ENCODE data around the gene SMYD4. TPM values are rescaled to one million over a fixed set of nuclear protein-coding genes. Genes with fewer than 3 reads are reported as not detected.
"Not testable (repeated sequence)": the region's sequence is repeated elsewhere in the genome, so short reads cannot be mapped to it uniquely, and the experiment has no call there.

Gene SMYD4
- total and polyA plus RNA-seq, 2 experiments from 2014 or later = 8.5 to 11.4 TPM

DNA sequence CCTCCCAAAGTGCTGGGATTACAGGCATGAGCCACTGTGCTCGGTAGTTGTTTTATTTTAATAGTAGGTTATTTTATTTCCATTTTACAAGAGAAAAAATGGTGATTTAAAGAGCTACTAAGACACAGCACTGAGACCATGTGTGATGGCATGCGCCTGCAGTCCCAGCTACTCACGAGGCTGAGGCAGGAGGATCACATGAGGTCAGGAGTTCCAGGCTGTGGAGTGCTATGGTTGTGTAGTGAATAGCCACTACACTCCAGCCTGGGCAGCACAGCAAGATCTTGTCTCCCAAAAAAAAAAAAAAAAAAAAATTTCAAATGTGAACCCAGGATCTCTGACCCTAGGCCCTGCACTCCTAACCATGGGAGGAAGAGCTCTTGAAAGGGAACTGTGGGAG is 64.1 kb downstream of the SMYD4 start:
- H3K27ac ChIP-seq = no peak overlapping the region

DNA sequence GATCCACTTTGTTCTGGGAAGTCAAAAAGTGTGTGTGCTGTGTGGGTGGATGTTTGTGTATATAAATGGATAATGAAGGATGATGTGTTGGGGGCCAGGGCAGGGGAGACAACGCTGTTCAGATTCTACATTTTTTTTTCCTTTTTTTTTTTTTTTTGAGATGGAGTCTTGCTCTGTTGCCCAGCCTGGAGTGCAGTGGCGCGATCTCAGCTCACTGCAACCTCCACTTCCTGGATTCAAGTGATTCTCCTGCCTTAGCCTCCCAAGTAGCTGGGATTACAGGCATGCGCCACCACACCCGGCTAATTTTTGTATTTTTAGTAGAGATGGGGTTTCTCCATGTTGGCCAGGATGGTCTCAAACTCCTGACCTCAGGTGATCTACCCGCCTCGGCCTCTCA is 65.0 kb downstream of the SMYD4 start:
- not testable (repeated sequence) for H3K9me2 ChIP-seq (replicated peaks; ENCODE audit: insufficient read depth); H3K36me3 ChIP-seq (replicated peaks; ENCODE audit: insufficient read depth, low read depth); H3K27me3 ChIP-seq; H2AFZ ChIP-seq; DNase-seq (ENCODE audit: low spot score); H3K4me3 ChIP-seq; H3K9me3 ChIP-seq (ENCODE audit: low read depth); H4K20me1 ChIP-seq (ENCODE audit: insufficient read depth, poor library complexity, severe bottlenecking)
- peaks cover 25% of the 10 kb centered on the region for H3K4me1 ChIP-seq (ENCODE audit: insufficient read depth)
- H3K27ac ChIP-seq = peak overlapping the region; percentile 95
- H3K79me2 ChIP-seq = peaks cover 23% of the 10 kb centered on the region
- H3K4me2 ChIP-seq = peak overlapping the region; percentile 84
- WGBS (ENCODE audit: low lambda C conversion rate, missing lambda C conversion rate) = 92% methylated on average over 7 of the region's 7 CpGs

More for the DNA sequence above, 64.1 kb downstream of the SMYD4 start:
- H3K9me3 ChIP-seq (ENCODE audit: low read depth) = no peaks in the 10 kb centered on the region
- H3K9me2 ChIP-seq (replicated peaks; ENCODE audit: insufficient read depth) = no peaks in the 10 kb centered on the region
- no peaks in the 10 kb centered on the region for H3K27me3 ChIP-seq
- H2AFZ ChIP-seq = no peak overlapping the region
- peaks cover 29% of the 10 kb centered on the region for H3K4me1 ChIP-seq (ENCODE audit: insufficient read depth)
- no peak overlapping the region for H3K4me3 ChIP-seq
- H3K79me2 ChIP-seq = peaks cover 23% of the 10 kb centered on the region
- DNase-seq (ENCODE audit: low spot score) = no peak
- H4K20me1 ChIP-seq (ENCODE audit: insufficient read depth, poor library complexity, severe bottlenecking) = no peaks in the 10 kb centered on the region
- H3K4me2 ChIP-seq = no peak overlapping the region
- WGBS (ENCODE audit: low lambda C conversion rate, missing lambda C conversion rate) = 87% methylated on average over 3 of the region's 3 CpGs
- TF ChIP-seq CTCF (IDR thresholded peaks at IDR 0.05; ENCODE audit: poor library complexity) (no peak), EZH2 (IDR thresholded peaks at IDR 0.05; ENCODE audit: borderline replicate concordance) (no peak), EZH2phosphoT487 (IDR thresholded peaks at IDR 0.05; ENCODE audit: low read depth, severe bottlenecking, unreplicated experiment) (no peak)
- no peaks in the 10 kb centered on the region for H3K36me3 ChIP-seq (replicated peaks; ENCODE audit: insufficient read depth, low read depth)

GRCh38 chr17:1764284-1764683 is 65.4 kb downstream of the SMYD4 start:
- TF ChIP-seq EZH2phosphoT487 (IDR thresholded peaks at IDR 0.05; ENCODE audit: low read depth, severe bottlenecking, unreplicated experiment) (no peak), CTCF (IDR thresholded peaks at IDR 0.05; ENCODE audit: poor library complexity) (no peak), EZH2 (IDR thresholded peaks at IDR 0.05; ENCODE audit: borderline replicate concordance) (no peak)
- H3K27me3 ChIP-seq = no peaks in the 10 kb centered on the region

DNA sequence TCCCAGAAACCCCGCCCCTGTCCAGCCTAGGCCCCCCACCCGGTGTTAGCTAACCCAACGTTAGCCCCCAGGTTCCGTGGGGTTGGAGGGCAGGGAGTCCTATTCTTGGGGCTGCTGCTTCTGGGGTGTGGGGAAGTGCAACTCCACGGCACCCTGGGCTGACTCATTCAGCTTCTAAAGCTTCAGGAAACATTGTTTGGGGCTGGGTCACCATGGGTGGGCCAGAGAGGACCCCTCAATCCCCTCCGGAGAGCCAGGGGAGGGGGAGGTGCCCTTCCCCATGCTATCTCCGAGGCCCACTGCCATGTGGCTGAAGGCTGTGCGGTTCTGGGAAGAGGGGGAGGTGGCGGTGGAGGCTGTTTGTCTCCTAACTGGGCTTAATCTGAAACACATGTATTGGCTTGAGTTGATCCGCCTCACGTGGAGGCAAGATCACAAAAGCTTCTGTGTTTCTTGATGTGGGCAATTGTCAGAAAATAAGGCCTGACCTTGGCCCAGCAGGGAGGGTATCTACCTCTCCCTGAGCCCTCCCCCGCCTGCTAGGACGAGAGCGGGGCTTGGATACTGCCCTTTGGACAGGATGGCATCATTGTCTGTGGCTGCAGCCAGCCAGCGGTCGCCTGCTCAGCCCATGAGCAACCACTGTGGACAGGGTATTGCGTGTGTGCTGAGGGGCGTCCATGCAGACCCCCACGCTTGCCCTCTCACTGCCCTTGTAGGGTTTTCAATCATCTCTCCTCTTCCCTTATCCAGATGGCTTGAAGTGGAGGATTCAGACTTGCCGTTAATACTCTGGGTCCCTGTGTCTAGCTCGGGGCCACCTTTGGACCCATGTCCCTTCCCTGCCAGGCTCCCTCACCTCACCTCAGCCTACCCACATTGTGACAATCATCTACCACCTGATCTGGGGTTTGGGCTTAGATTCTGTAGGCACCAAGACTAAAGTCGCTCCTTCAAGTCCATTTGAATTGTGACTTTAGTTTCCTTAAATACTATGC is 66.5 kb downstream of the SMYD4 start:
- 22% methylated on average over 21 of the region's 22 CpGs for WGBS (ENCODE audit: low lambda C conversion rate, missing lambda C conversion rate)
- H3K9me3 ChIP-seq (ENCODE audit: low read depth) = no peaks in the 10 kb centered on the region
- peak overlapping the region; percentile 41 for H3K4me3 ChIP-seq
- H3K9me2 ChIP-seq (replicated peaks; ENCODE audit: insufficient read depth) = no peaks in the 10 kb centered on the region
- peaks cover 23% of the 10 kb centered on the region for H3K4me1 ChIP-seq (ENCODE audit: insufficient read depth)
- no peaks in the 10 kb centered on the region for H4K20me1 ChIP-seq (ENCODE audit: insufficient read depth, poor library complexity, severe bottlenecking)
- H3K27me3 ChIP-seq = no peaks in the 10 kb centered on the region
- peak overlapping the region; percentile 95 for H3K27ac ChIP-seq
- H3K36me3 ChIP-seq (replicated peaks; ENCODE audit: insufficient read depth, low read depth) = no peaks in the 10 kb centered on the region
- peak overlapping the region; percentile 84 for H3K4me2 ChIP-seq
- H2AFZ ChIP-seq = peak overlapping the region; percentile 13
- peaks cover 23% of the 10 kb centered on the region for H3K79me2 ChIP-seq
- peak; percentile 73 for DNase-seq (ENCODE audit: low spot score)
- TF ChIP-seq EZH2phosphoT487 (IDR thresholded peaks at IDR 0.05; ENCODE audit: low read depth, severe bottlenecking, unreplicated experiment) = no peak
- TF ChIP-seq CTCF (IDR thresholded peaks at IDR 0.05; ENCODE audit: poor library complexity) = no peak
- no peak for TF ChIP-seq EZH2 (IDR thresholded peaks at IDR 0.05; ENCODE audit: borderline replicate concordance)

More at GRCh38 chr17:1764284-1764683, 65.4 kb downstream of the SMYD4 start:
- H3K4me2 ChIP-seq = peak overlapping the region; percentile 84
- no peaks in the 10 kb centered on the region for H3K9me2 ChIP-seq (replicated peaks; ENCODE audit: insufficient read depth)
- no peaks in the 10 kb centered on the region for H3K36me3 ChIP-seq (replicated peaks; ENCODE audit: insufficient read depth, low read depth)
- H3K4me1 ChIP-seq (ENCODE audit: insufficient read depth) = peaks cover 23% of the 10 kb centered on the region
- no peak overlapping the region for H2AFZ ChIP-seq
- H3K27ac ChIP-seq = peak overlapping the region; percentile 95
- peaks cover 23% of the 10 kb centered on the region for H3K79me2 ChIP-seq
- H3K4me3 ChIP-seq = no peak overlapping the region
- H4K20me1 ChIP-seq (ENCODE audit: insufficient read depth, poor library complexity, severe bottlenecking) = no peaks in the 10 kb centered on the region
- WGBS (ENCODE audit: low lambda C conversion rate, missing lambda C conversion rate) = 12% methylated on average over 11 of the region's 11 CpGs
- H3K9me3 ChIP-seq (ENCODE audit: low read depth) = no peaks in the 10 kb centered on the region
- peak; percentile 83 for DNase-seq (ENCODE audit: low spot score)

Measured in hepatocyte (in vitro differentiated cells).